Astrocyte of the spinal cord (primary cell): ENCODE measurements around the gene SELENOO.

Experiments
- DNase-seq: peaks from one replicate; pipeline ENCODE4 v3.0.0; 2011; ENCODE audit warnings: low read depth, low spot score
- H3K4me3 ChIP-seq: 2 replicates; pipeline ENCODE4 v1.5.1; 2011; ENCODE audit warnings: low read depth, mild to moderate bottlenecking, low read length, moderate library complexity
- in situ Hi-C: cut with HindIII; loops from 2 replicates; pipeline ENCODE4 v1.10.0; 2017; ENCODE audit warnings: low sequenced_read_pairs
- TF ChIP-seq, protein P1 (sequence below): IDR thresholded peaks from 2 replicates; pipeline ENCODE4 v1.5.1; 2012; ENCODE audit warnings: low read depth, mild to moderate bottlenecking, low read length, inconsistent platforms

The SELENOO gene

DNA sequence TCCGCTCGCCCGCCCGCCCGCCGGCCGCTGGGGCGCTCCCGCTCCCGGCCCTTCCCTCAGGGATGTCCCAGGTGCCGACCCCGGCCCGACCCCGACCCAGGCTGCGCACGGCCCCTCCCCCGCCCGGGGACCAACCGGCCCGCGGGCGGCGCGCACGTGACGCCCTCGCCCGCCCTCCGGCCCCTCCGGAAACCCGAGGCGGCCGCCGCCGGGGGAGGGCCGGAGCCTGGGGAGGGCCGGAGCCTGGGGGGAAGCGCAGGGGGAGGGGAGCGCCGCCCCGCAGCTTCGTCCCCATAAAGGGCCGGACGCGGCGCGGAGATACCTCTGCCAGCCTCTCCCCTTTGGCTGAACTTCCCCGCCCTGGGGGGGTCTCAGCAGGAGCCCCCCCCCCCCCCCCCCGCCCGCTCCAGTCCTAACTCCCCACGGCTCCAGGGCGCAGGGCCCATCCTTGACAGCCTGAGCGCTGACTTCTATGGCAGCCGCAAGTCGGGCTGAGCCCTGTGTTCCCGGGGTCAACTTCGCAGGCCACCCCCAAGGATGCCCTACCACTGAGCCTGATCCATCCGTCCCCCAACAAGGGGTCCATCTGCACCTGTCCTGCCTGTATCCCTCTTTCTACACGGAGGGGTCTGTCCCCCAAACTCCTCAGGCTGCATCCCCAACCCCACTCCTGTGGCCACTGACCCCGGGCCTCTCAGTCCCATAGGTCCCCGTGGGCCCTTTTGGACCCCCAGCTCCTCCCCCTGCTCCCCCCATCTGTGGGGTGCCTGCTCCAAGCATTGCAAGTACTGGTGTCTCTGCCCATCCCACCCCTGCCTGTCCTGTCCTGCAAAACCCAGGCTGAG is 61.0 kb downstream of the SELENOO start, which contains the start of gene MAPK12:
Gene MAPK12, minus strand, starts transcription at position 69 of the 845 bp plus-strand sequence. CDS start 174 bp downstream, outside the sequence.
- peak within 1 kb of the TSS; percentile 63 for H3K4me3 ChIP-seq
- in situ Hi-C loops, result no loop called here
- TF ChIP-seq, protein P1, sequence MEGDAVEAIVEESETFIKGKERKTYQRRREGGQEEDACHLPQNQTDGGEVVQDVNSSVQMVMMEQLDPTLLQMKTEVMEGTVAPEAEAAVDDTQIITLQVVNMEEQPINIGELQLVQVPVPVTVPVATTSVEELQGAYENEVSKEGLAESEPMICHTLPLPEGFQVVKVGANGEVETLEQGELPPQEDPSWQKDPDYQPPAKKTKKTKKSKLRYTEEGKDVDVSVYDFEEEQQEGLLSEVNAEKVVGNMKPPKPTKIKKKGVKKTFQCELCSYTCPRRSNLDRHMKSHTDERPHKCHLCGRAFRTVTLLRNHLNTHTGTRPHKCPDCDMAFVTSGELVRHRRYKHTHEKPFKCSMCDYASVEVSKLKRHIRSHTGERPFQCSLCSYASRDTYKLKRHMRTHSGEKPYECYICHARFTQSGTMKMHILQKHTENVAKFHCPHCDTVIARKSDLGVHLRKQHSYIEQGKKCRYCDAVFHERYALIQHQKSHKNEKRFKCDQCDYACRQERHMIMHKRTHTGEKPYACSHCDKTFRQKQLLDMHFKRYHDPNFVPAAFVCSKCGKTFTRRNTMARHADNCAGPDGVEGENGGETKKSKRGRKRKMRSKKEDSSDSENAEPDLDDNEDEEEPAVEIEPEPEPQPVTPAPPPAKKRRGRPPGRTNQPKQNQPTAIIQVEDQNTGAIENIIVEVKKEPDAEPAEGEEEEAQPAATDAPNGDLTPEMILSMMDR, result no peak
- no peak for DNase-seq

DNA sequence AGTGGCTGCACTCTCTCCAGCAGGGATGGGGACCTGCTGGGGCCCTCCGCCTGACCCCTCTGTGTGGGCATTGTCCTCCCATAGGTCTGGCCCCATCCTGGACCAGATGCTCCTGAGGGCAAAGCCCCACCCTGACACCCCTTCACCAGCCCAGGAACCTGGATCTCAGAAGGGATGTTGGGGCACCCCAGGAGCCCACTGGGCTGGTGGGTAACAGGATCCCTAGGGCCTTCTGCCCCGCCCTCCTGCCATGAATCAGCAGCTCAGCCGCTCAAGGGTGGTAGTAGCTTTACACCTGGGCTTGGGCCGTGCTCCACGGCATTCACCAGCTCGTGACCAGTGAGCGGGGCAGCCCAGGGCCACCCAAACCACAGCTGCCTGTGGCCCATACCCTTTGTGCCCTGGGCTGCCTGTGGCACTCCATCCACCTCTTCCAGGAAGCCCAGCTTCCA is 61.7 kb downstream of the SELENOO start:
- no peak for DNase-seq

DNA sequence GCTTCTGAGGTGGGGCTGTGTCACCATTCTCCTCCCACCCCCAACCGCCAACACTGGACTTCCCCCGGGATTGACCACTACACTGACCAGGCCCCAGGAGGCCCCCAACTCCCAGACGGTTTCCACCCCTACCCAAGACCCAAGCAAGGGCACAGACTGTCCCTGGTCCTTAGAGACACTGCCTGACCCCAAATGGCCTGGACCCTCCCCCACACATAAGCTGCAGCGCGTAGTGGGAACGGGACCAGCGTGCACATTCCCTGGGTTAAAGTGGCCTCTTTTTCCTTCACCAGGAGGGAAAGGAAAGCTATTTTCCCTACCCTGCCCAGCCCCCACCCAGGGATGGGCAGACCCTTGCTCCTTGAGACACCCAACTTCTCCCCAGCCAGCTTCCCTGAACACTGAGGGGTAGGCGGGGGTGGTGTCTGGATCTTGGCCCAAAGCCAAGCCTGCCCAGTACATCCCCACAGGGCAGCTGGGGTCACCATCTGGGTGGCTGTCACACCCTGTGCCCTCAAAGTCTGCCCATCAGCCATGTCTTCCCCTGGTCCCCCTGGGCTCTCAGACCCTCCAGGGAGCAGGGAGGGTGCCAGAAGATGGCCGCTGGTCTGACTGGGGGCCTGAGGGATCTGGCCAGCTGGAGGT is 62.3 kb downstream of the SELENOO start:
- TF ChIP-seq, protein P1, result no peak
- DNase-seq, result no peak
- in situ Hi-C loops, result no loop called here
- no peak overlapping the region for H3K4me3 ChIP-seq

More for the DNA sequence above, 61.7 kb downstream of the SELENOO start:
- in situ Hi-C loops, result no loop called here
- H3K4me3 ChIP-seq, result no peak overlapping the region
- TF ChIP-seq, protein P1, result no peak

DNA sequence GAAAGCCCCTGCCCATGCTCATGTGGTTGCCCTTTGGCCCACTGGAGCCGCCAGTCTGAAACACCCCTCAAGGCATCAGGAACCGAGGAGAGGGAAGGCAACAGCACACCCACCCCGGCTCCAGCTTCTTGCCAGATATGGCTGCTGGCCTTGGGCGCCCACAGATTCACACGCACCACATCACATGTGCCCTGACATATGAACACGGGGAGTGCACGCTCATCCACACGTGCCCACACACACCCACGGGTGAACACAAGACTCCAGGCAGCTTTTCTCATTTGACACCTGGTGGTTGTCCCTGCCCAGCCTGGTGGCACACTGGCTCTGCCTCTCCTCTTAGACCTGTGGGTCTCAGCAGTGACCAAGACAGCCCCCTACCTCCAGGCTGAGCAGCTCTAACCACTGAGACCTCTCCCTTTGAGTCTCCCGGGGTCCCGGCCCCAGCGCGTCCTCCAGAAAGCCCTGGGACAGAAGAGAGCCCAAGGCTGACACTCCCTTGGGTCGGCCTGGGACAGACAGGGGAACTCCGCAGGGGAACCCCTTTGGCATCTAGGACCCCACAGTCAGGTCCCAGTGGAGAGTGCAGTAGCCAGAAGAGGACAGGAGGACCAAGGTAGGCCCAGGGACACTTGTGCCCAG is 63.4 kb downstream of the SELENOO start:
- no peak for DNase-seq
- TF ChIP-seq, protein P1, result no peak
- in situ Hi-C loops, result no loop called here
- no peak overlapping the region for H3K4me3 ChIP-seq

DNA sequence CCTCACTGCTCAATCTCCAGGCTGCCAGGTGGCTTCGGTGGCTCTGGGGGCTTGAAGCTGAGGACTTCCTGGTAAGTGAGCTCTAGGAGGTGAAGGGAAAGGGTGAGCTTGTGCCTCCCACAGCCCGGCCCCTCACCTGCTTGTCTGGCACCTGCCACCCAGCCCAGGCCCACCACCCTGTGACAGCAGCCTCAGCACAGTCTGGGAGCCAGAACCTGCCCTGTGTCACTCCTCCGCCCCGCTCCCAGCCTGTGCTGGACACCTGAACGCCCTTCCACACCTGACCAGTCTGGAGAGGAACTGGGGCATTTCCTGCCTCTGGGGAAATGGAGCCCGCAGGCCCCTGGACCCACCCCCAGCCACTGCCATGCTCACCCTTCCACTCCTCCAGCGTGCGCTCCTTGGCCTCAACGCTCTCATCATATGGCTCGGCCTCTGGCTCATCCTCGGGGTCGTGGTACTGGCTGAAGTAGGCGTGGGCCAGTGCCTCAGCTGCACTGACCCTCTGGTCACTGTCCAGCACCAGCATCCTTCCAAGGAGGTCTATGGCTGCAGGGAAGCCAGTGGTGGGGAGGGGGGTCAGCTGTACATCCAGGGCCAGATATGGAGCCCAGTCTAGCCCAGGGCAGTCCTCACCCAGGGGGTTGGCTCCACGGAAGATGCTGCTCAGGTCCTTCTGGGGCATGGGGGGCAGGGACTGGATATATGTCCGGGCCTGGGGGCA is 64.3 kb downstream of the SELENOO start:
- in situ Hi-C loops, result no loop called here

More for the DNA sequence above, 64.3 kb downstream of the SELENOO start:
- TF ChIP-seq, protein P1, result no peak
- no peak for DNase-seq
- no peak overlapping the region for H3K4me3 ChIP-seq
